HEK293 (cell line): ENCODE measurements around the gene ELAVL1.

ENCODE experiments used
- CTCF ChIA-PET: fragments of 350-600 bp; formaldehyde crosslinking; extraction: SDS; loops from one replicate; lab custom pipeline; 2021; ENCODE audit warnings: antibody characterized with exemption; lab: Yijun Ruan, JAX
- POLR2A ChIA-PET: fragments of 300-600 bp; formaldehyde crosslinking; extraction: SDS; loops from one replicate; lab custom pipeline; 2020; ENCODE audit warnings: antibody characterized with exemption, inconsistent platforms; lab: Yijun Ruan, JAX
- H3K27ac ChIP-seq: fragments of 200-500 bp; sonication (Bioruptor generic); 2 replicates; pipeline ENCODE4 v1.5.1; 2014; ENCODE audit warnings: low read depth, low read length, control low read depth, inconsistent platforms; ENCODE audit errors: extremely low read depth
- H3K36me3 ChIP-seq, 2 experiments: fragments of 200-500 bp in 1 of 2; sonication (Bioruptor generic) in 1 of 2; 1 replicate in 1 of 2; 2 replicates in 1 of 2; pipeline ENCODE4 v1.5.1; 2014 to 2017; ENCODE audit warnings: inconsistent platforms in 2 of 2, low read length in 2 of 2; ENCODE audit not compliant: control insufficient read depth in 2 of 2, insufficient read depth in 1 of 2
- H3K4me1 ChIP-seq: fragments of 200-500 bp; sonication (Bioruptor generic); 2 replicates; pipeline ENCODE4 v1.5.1; 2014; ENCODE audit warnings: mild to moderate bottlenecking, low read length, inconsistent platforms; ENCODE audit not compliant: control insufficient read depth, insufficient read depth
- H3K4me3 ChIP-seq: 2 replicates; pipeline ENCODE4 v1.5.1; 2011; ENCODE audit warnings: low read depth, mild to moderate bottlenecking, control low read depth, low read length, moderate library complexity
- H3K9me3 ChIP-seq: fragments of 200-500 bp; sonication (Bioruptor generic); 2 replicates; pipeline ENCODE4 v1.5.1; 2014; ENCODE audit warnings: low read depth, low read length, inconsistent platforms; ENCODE audit not compliant: control insufficient read depth, insufficient read depth
- GLI4 ChIP-seq: fragments of 450-650 bp; formaldehyde crosslinking; IDR thresholded peaks from 2 replicates; pipeline ENCODE4 v1.5.1; 2016; ENCODE audit warnings: missing biosample characterization, missing genetic modification characterization
- MZF1 ChIP-seq: fragments of 450-650 bp; formaldehyde crosslinking; IDR thresholded peaks from 2 replicates; pipeline ENCODE4 v1.5.1; 2017; ENCODE audit warnings: missing biosample characterization, missing genetic modification characterization, borderline replicate concordance
- PATZ1 ChIP-seq: fragments of 450-650 bp; formaldehyde crosslinking; IDR thresholded peaks from 2 replicates; pipeline ENCODE4 v1.5.1; 2016; ENCODE audit warnings: missing biosample characterization, missing genetic modification characterization
- SALL2 ChIP-seq: fragments of 450-650 bp; formaldehyde crosslinking; IDR thresholded peaks from 2 replicates; pipeline ENCODE4 v1.5.0; 2017; ENCODE audit warnings: missing biosample characterization, mild to moderate bottlenecking, missing genetic modification characterization, borderline replicate concordance
- SETDB1 ChIP-seq: IDR thresholded peaks from one replicate; pipeline ENCODE4 v1.6.1; 2017; ENCODE audit warnings: mild to moderate bottlenecking, low read length, moderate library complexity, mixed read lengths; ENCODE audit not compliant: insufficient read length
- SP3 ChIP-seq: fragments of 450-650 bp; formaldehyde crosslinking; IDR thresholded peaks from 2 replicates; pipeline ENCODE4 v1.5.1; 2016; ENCODE audit warnings: missing biosample characterization, missing genetic modification characterization
- YY1 ChIP-seq: fragments of 450-650 bp; formaldehyde crosslinking; IDR thresholded peaks from 2 replicates; pipeline ENCODE4 v1.5.1; 2018; ENCODE audit warnings: missing biosample characterization, missing genetic modification characterization
- ZEB2 ChIP-seq: fragments of 450-650 bp; formaldehyde crosslinking; IDR thresholded peaks from 2 replicates; pipeline ENCODE4 v1.5.1; 2016; ENCODE audit warnings: missing biosample characterization, missing genetic modification characterization
- ZNF10 ChIP-seq: fragments of 450-650 bp; formaldehyde crosslinking; IDR thresholded peaks from 2 replicates; pipeline ENCODE4 v1.5.1; 2017; ENCODE audit warnings: missing biosample characterization, missing genetic modification characterization
- ZNF324 ChIP-seq: fragments of 450-650 bp; formaldehyde crosslinking; IDR thresholded peaks from 2 replicates; pipeline ENCODE4 v1.5.1; 2016; ENCODE audit warnings: missing biosample characterization, missing genetic modification characterization
- ZNF341 ChIP-seq: fragments of 450-650 bp; formaldehyde crosslinking; IDR thresholded peaks from 2 replicates; pipeline ENCODE4; 2016; ENCODE audit warnings: low read depth, missing biosample characterization, missing genetic modification characterization
- ZNF354C ChIP-seq: fragments of 450-650 bp; formaldehyde crosslinking; IDR thresholded peaks from 2 replicates; pipeline ENCODE4 v1.5.1; 2016; ENCODE audit warnings: missing biosample characterization, missing genetic modification characterization, low read depth, borderline replicate concordance
- ZNF366 ChIP-seq: fragments of 450-650 bp; formaldehyde crosslinking; conservative IDR thresholded peaks from 2 replicates; pipeline ENCODE4 v1.5.1; 2016; ENCODE audit warnings: missing biosample characterization, missing genetic modification characterization
- ZNF48 ChIP-seq: fragments of 450-650 bp; formaldehyde crosslinking; IDR thresholded peaks from 2 replicates; pipeline ENCODE4 v1.5.1; 2016; ENCODE audit warnings: missing biosample characterization, missing genetic modification characterization
- ZNF488 ChIP-seq: fragments of 450-650 bp; formaldehyde crosslinking; IDR thresholded peaks from 2 replicates; pipeline ENCODE4 v1.5.1; 2016; ENCODE audit warnings: missing biosample characterization, missing genetic modification characterization
- ZNF561 ChIP-seq: fragments of 450-650 bp; IDR thresholded peaks from 2 replicates; pipeline ENCODE4 v1.5.1; 2018; ENCODE audit warnings: missing biosample characterization, missing genetic modification characterization, borderline replicate concordance
- ZNF660 ChIP-seq: fragments of 450-650 bp; IDR thresholded peaks from 2 replicates; pipeline ENCODE4 v1.5.1; 2018; ENCODE audit warnings: missing biosample characterization, mild to moderate bottlenecking, missing genetic modification characterization
- ZNF677 ChIP-seq: fragments of 450-650 bp; IDR thresholded peaks from 2 replicates; pipeline ENCODE4 v1.5.0; 2018; ENCODE audit warnings: missing biosample characterization, mild to moderate bottlenecking, missing genetic modification characterization, moderate library complexity
- ZNF704 ChIP-seq: fragments of 450-650 bp; formaldehyde crosslinking; IDR thresholded peaks from 2 replicates; pipeline ENCODE4 v1.5.1; 2016; ENCODE audit warnings: missing biosample characterization, missing genetic modification characterization
- ZNF768 ChIP-seq: fragments of 450-650 bp; formaldehyde crosslinking; IDR thresholded peaks from 2 replicates; pipeline ENCODE4 v1.5.1; 2018; ENCODE audit warnings: missing biosample characterization, mild to moderate bottlenecking, missing genetic modification characterization
- ZSCAN4 ChIP-seq: fragments of 450-650 bp; formaldehyde crosslinking; IDR thresholded peaks from 2 replicates; pipeline ENCODE4 v1.5.1; 2017; ENCODE audit warnings: missing biosample characterization, missing genetic modification characterization
- ZXDB ChIP-seq: fragments of 450-650 bp; formaldehyde crosslinking; IDR thresholded peaks from 2 replicates; pipeline ENCODE4 v1.5.1; 2016; ENCODE audit warnings: missing biosample characterization, missing genetic modification characterization
- TF ChIP-seq, protein P1 (sequence below): fragments of 450-650 bp; formaldehyde crosslinking; IDR thresholded peaks from 2 replicates; pipeline ENCODE4 v1.5.1; 2016; ENCODE audit warnings: missing biosample characterization, missing genetic modification characterization
- TF ChIP-seq, protein P2 (sequence below): IDR thresholded peaks from 2 replicates; pipeline ENCODE4 v1.6.1; 2011; ENCODE audit warnings: mild to moderate bottlenecking, low read depth, low read length, borderline replicate concordance

The ELAVL1 gene

DNA sequence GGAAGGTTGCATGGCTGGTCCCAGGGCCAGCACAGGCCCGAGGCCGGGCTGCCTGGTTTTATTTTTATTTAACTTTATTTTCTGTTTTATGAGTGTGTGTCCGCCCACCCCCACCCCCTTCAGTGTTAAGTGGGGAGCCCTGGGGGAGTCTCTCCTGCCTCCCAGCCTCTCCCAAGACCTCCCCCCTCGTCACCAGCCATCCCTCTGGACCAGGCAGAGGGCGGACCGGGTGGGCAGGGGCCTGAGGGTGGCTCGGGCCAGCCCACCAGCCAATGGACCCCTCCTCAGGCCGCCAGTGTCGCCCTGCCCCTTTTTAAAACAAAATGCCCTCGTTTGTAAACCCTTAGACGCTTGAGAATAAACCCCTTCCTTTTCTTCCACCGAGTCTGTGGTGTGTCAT is 91.3 kb downstream of the ELAVL1 start:
- TF ChIP-seq, protein P1, sequence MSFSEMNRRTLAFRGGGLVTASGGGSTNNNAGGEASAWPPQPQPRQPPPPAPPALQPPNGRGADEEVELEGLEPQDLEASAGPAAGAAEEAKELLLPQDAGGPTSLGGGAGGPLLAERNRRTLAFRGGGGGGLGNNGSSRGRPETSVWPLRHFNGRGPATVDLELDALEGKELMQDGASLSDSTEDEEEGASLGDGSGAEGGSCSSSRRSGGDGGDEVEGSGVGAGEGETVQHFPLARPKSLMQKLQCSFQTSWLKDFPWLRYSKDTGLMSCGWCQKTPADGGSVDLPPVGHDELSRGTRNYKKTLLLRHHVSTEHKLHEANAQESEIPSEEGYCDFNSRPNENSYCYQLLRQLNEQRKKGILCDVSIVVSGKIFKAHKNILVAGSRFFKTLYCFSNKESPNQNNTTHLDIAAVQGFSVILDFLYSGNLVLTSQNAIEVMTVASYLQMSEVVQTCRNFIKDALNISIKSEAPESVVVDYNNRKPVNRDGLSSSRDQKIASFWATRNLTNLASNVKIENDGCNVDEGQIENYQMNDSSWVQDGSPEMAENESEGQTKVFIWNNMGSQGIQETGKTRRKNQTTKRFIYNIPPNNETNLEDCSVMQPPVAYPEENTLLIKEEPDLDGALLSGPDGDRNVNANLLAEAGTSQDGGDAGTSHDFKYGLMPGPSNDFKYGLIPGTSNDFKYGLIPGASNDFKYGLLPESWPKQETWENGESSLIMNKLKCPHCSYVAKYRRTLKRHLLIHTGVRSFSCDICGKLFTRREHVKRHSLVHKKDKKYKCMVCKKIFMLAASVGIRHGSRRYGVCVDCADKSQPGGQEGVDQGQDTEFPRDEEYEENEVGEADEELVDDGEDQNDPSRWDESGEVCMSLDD: no peak
- TF ChIP-seq SETDB1: no peak
- no peak for TF ChIP-seq GLI4 (tag by site-specific recombination)
- no peak for TF ChIP-seq ZNF677 (tag by site-specific recombination)
- TF ChIP-seq ZNF366 (tag by site-specific recombination): no peak
- no peak for TF ChIP-seq SP3
- no peak for TF ChIP-seq ZNF324
- TF ChIP-seq ZNF341 (tag by site-specific recombination): no peak
- no peak for TF ChIP-seq ZNF354C (tag by site-specific recombination)
- TF ChIP-seq ZXDB (tag by site-specific recombination): no peak
- TF ChIP-seq ZNF10 (tag by site-specific recombination): no peak
- TF ChIP-seq SALL2 (tag by site-specific recombination): no peak
- no peak for TF ChIP-seq MZF1
- TF ChIP-seq, all 188 proteins: peak for 0
- no peak overlapping the region for H3K27ac ChIP-seq
- no peak overlapping the region for H3K4me3 ChIP-seq
- CTCF ChIA-PET: no interaction called here
- peaks cover 0 to 31% of the 10 kb centered on the region in 2 experiments; a peak in 2 of 3 replicates for H3K36me3 ChIP-seq
- POLR2A ChIA-PET: interaction anchor here (0.8 kb wide), 1 partner anchor 11 kb away, joined by 3 read pairs; the partner anchor contains the start of gene MAP2K7
- no peaks in the 10 kb centered on the region for H3K9me3 ChIP-seq
- no peaks in the 10 kb centered on the region; the same call in 1 of the 2 replicates for H3K4me1 ChIP-seq

GRCh38 chr19:7913652-7914051 is 91.8 kb downstream of the ELAVL1 start:
- Histone ChIP-seq H3K4me3 (no peak overlapping the region), H3K36me3 (peaks cover 0 to 32% of the 10 kb centered on the region in 2 experiments; a peak in 2 of 3 replicates), H3K4me1 (no peaks in the 10 kb centered on the region; the same call in 1 of the 2 replicates), H3K27ac (no peak overlapping the region), H3K9me3 (no peaks in the 10 kb centered on the region)
- TF ChIP-seq ZNF660 (tag by site-specific recombination) (no peak), YY1 (tag by site-specific recombination) (no peak), ZNF48 (tag by site-specific recombination) (no peak), ZNF488 (tag by site-specific recombination) (no peak), ZNF561 (tag by site-specific recombination) (no peak), ZEB2 (no peak), PATZ1 (tag by site-specific recombination) (no peak; the same call in 1 of the 2 replicates), ZXDB (tag by site-specific recombination) (no peak), ZNF768 (tag by site-specific recombination) (no peak), ZNF704 (tag by site-specific recombination) (no peak), ZSCAN4 (no peak)
- TF ChIP-seq, protein P2, sequence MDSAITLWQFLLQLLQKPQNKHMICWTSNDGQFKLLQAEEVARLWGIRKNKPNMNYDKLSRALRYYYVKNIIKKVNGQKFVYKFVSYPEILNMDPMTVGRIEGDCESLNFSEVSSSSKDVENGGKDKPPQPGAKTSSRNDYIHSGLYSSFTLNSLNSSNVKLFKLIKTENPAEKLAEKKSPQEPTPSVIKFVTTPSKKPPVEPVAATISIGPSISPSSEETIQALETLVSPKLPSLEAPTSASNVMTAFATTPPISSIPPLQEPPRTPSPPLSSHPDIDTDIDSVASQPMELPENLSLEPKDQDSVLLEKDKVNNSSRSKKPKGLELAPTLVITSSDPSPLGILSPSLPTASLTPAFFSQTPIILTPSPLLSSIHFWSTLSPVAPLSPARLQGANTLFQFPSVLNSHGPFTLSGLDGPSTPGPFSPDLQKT: no peak
- POLR2A ChIA-PET: no interaction called here
- CTCF ChIA-PET: interaction anchor here (0.9 kb wide), 1 partner anchor 61 kb away, joined by 4 read pairs; no protein-coding TSS in a partner anchor
